ENCODE data around the gene ME3.
"Not testable (repeated sequence)": the region's sequence is repeated elsewhere in the genome, so short reads cannot be mapped to it uniquely, and the experiment has no call there.

ME3 gene

DNA sequence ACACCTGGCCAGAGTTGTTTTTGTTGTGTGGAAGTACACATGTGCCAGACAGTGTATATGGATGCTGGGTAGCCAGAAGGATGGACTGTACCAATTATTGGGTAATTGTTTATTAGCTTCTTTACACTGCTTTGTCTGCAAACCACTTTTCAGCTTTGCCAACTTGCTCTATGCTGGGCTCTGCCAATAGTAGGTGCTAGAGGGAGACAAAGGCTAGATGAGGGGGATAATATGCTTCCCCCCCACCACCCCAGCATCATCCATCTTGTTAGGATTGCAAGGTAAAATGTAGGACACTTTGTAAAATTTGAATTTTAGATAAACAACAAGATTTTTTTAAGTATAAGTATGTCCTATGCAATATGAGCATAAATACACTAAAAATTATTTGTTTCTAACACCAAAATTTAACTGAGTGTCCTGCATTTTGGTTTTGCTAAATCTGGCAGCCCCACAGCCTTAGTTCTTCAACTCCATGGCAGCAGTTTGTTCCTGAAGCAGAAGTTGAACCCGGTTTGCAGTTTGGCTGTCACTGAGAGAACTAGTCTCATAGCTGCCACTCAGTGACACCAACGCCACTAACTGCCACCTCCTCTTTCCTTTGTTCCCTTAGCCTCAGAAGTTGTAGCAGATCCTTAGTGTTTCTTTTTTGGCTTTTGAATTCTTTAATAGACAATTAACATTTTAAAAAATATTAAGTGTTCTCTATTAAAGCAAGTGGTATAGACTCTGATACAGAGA, 219.0 kb downstream of the ME3 start:
- no peak for DNase-seq

DNA sequence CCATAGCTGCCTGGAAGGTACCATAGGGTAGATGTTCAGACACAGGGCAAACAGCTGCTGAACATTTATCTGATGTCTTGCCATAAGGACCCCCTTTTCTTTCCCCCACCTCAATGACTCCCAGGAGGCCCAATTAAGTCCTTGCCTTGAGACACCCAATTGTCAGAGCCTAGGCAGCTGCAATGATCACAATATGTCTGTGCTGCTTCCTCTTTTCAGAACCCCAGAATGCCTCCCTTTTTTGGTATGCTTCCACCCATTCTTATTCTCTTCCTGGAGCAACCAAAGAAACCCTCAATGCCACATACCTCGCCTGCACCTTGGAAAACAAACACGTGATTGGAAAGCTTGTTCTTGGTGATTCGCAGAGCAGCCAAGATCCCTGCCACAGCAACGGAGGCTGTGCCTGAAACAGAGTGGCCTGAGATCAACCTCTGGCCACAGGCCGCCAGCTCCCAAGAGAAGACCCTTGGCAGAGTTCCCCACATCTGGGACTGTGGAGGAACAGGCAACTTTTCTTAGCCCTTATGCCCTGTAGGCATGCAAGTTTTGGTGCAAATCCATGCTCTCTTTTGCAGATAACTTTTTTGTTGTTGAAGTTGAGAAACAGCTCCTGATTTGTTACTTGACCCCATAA, 222.3 kb downstream of the ME3 start:
- DNase-seq, result no peak

DNA sequence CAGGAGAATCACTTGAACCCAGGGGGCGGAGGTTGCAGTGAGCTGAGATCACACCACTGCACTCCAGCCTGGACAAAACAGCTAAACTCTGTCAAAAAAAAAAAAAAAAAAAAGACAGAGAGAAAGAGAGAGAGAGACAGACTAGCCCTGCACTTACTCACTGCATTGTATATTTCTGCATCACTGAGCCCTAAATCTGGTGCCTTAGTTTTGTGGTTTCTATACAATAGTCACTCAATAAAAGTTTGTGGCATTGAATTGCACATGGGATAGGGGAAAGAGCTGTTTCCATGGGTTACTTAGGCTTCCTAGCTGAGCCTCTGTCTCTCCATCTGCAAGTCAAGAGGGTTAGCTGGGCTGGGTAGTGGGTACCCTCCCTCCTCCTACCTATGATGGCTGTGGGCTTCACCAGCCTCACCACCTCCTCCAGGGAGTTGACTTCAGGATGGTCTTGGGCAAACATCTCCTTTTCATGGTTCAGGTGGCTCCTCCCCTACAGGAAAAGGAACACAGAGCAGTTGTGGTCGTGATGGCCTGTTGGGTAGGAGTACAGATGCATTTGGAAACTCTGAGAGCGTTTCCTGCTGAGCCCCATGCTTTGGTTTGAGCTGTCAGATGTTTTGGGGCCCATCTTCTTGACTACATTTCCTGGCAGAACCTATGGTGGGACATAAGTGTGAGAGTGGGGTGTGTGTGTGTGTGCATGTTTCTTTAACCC, 224.5 kb downstream of the ME3 start:
- no peak for DNase-seq

DNA sequence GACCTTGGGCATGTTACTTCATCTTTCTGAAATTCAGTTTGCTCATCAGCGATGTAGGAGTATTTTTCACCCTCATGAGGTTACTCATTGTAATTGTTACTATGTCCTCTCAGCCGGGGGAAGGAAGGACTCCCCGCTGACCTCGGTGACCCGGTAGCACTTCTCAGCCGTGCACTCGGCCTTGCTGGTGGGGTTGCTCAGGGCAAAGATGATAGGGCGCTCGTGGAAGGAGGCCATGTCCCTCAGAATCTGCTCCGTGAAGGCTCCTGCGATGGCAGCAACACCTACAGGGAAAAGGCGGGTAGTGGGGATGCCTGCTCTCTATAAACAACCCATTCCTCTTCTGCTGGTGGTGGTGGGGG, 225.5 kb downstream of the ME3 start:
- DNase-seq, result no peak

- no peak for DNase-seq
Observed at GRCh38 chr11:86446163-86446923, 226.1 kb downstream of the ME3 start.

GRCh38 chr11:86444981-86445380, 227.4 kb downstream of the ME3 start:
- DNase-seq, result no peak

- no peak for DNase-seq
Observed at GRCh38 chr11:86443415-86443814, 229.0 kb downstream of the ME3 start.

- DNase-seq, result no peak
Observed at GRCh38 chr11:86442827-86443226, 229.6 kb downstream of the ME3 start.

DNA sequence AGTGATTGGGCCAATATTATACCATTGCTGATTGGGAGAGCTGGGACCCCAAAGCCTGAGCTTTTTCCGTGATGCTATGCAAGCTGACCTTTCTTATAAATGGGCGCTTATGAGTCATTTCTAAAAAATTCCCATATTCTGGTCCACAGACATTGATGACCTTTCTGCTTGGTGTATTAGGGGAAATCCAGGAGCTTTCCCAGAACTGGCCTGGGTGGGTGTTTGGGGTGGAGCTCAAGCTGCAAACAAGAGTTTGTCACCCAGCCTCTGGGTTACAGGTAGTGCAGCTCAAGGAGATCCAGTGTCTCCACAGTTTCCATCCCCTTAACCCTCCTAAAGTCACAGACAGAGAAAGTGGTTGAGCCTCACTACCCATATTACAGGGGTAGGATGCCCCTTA, 230.0 kb downstream of the ME3 start:
- DNase-seq, result no peak

DNA sequence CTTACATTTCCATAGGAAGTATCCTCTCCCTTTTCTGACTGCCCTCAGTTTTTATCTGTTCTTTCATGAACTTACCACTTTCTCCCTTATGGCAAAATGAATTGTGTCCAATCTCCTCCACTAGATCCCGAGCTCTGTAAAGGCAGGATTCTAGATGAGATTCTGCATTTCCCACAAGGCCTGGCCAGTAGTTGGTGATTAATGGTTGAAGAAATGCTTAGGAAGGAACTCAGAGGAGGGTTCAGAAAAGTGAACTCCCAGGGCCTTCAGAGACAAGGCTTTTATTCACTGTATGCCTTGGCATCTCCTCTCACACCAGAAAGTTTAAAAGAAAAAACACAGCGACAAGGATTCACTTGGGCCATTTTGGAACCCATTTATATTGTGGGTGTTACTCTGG, 231.6 kb downstream of the ME3 start:
- DNase-seq, result no peak

GRCh38 chr11:86440305-86440716, 232.1 kb downstream of the ME3 start:
- DNase-seq, result no peak

DNA sequence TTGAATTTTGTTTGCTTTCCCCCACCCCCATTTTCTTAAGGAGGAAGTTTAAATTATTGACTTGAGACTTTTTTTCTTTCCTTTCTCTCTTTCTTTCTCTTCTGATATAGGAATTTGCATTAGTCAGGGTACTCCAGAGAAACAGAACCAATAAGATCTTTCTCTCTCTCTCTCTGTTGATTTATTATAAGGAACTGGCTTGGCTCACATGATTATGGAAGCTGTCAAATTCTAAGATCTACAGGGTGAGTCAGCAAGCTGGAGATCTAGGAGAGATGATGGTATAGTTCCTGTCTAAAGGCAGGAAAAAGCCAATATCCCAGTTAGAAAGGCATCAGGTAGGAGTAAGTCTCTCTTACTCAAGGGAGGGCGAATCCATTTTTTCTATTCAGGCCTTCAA, 233.7 kb downstream of the ME3 start:
- DNase-seq, result no peak

DNA sequence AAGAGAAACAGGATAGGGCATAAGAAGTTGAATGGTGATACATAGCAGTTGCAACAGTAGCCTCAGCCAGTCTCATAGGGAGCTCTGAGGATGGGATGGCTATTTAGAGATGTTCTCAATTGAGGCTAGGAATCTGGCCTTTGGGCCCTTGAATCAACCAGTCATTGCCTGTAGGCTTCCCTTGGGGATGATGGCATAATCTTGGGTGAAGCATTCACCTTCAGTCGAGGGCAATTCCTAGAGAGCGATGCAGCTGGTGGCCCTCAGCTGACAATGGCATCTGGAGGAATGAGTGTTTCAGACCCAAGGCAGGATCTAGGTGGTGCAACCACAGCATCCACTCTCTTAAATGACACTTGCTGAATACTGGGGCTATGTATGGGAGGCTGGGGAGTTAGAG, 236.7 kb downstream of the ME3 start:
- DNase-seq, result no peak

DNA sequence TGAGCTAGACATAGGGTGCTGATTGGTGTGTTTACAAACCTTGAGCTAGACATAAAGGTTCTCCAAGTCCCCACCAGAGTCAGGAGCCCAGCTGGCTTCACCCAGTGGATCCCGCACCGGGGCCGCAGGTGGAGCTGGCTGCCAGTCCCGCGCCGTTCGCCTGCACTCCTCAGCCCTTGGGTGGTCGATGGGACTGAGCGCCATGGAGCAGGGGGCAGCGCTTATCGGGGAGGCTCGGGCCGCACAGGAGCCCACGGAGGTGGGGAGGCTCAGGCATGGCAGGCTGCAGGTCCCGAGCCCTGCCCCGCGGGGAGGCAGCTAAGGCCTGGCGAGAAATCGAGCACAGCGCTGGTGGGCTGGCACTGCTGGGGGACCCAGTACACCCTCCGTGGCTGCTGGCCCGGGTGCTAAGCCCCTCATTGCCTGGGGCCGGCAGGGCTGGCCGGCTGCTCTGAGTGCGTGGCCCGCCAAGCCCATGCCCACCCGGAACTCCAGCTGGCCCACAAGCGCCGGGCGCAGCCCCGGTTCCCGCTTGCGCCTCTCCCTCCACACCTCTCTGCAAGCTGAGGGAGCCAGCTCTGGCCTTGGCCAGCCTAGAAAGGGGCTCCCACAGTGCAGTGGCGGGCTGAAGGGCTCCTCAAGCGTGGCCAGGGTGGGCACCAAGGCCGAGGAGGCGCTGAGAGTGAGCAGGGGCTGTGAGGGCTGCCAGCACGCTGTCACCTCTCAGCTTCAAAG, 238.9 kb downstream of the ME3 start:
- DNase-seq, result not testable (repeated sequence)

DNA sequence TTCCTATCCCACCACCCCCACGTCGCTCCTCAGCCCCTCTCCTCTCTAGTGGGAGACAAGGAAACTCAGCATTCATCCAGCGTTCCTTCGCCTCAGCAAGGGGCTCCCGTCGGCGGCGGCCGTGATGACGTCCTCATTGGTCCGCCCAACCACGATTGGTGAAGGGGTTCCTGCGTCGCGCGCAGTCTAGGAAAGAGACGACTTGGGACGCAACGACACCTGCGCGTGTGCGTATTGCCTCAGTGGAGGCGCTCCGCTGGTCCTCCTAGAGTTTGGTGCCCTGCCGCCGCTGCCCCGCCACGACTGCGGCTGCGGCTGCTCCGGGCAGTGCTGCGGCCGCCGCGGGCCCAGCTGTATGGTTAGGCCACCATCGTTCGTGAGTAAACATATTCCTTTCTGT, 241.2 kb downstream of the ME3 start:
- no peak for DNase-seq

- DNase-seq, result no peak
Observed at GRCh38 chr11:86427441-86427840, 245.0 kb downstream of the ME3 start.

GRCh38 chr11:86423488-86423887, 248.9 kb downstream of the ME3 start:
- not testable (repeated sequence) for DNase-seq

DNA sequence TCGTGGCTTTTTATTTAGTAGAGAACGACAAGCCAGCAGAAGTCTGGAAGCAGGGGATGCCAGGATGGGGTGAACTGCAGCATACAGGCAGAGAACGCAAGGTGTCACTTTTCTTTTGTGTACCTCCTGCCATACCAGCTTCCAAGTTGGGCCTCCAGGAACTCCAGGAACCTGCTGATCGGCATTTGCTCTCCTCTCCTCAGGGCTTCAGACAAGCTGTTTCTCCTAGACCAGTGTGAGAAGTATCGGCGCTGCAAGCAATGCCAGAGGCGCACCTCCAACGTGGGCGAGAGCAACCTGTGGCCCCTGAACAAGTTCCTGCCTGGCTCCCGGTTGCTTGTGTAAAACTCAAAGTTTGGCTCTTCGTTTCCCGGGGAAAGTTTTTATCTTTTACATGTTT, 250.0 kb downstream of the ME3 start:
- DNase-seq, result no peak

- no peak for DNase-seq
Observed at GRCh38 chr11:86421946-86422345, 250.5 kb downstream of the ME3 start.

DNA sequence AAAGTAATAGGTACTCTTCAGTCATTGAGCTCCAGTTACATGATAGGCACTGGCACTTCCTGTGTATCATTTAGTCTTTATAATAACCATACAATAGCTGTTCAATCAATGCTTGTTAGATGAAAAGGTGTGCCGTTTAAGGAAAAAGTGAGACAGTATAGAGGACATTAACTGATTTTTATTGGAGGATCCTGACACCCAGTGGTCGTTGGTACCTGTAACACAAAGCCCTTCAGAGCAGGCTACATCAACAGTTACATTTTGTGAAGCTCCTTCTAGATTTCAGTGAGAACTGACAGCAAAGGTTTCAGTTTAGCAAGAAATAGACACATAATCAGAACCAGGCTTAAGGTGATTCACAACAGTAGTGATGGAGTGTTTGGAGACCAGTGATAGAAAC, 253.5 kb downstream of the ME3 start:
- DNase-seq, result no peak

GRCh38 chr11:86418513-86418912, 253.9 kb downstream of the ME3 start:
- no peak for DNase-seq

DNA sequence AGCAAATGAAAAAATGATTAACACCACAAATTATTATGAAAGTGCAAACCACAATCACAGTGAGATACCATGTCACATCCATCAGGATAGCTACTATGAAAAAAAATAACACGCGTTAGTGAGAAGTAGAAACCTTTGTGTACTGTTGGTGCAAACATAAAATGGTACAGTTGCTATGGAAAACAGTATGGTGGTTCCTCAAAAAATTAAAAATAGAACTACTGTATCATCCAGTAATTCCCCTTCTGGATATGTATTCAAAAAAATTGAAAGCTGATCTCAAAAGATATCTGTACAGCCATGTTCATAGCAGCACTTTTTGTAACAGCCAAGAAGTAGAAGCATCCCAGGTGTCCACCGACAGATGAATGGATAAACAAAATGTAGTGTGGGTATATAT, 254.3 kb downstream of the ME3 start:
- no peak for DNase-seq

GRCh38 chr11:86416951-86417350, 255.5 kb downstream of the ME3 start:
- not testable (repeated sequence) for DNase-seq
